ENCODE measurements around the gene PRDM15. TPM values are rescaled to one million over a fixed set of nuclear protein-coding genes. Genes with fewer than 3 reads are reported as not detected.

PRDM15 gene, protein sequence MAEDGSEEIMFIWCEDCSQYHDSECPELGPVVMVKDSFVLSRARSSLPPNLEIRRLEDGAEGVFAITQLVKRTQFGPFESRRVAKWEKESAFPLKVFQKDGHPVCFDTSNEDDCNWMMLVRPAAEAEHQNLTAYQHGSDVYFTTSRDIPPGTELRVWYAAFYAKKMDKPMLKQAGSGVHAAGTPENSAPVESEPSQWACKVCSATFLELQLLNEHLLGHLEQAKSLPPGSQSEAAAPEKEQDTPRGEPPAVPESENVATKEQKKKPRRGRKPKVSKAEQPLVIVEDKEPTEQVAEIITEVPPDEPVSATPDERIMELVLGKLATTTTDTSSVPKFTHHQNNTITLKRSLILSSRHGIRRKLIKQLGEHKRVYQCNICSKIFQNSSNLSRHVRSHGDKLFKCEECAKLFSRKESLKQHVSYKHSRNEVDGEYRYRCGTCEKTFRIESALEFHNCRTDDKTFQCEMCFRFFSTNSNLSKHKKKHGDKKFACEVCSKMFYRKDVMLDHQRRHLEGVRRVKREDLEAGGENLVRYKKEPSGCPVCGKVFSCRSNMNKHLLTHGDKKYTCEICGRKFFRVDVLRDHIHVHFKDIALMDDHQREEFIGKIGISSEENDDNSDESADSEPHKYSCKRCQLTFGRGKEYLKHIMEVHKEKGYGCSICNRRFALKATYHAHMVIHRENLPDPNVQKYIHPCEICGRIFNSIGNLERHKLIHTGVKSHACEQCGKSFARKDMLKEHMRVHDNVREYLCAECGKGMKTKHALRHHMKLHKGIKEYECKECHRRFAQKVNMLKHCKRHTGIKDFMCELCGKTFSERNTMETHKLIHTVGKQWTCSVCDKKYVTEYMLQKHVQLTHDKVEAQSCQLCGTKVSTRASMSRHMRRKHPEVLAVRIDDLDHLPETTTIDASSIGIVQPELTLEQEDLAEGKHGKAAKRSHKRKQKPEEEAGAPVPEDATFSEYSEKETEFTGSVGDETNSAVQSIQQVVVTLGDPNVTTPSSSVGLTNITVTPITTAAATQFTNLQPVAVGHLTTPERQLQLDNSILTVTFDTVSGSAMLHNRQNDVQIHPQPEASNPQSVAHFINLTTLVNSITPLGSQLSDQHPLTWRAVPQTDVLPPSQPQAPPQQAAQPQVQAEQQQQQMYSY
- 9.9 TPM in 2 replicates for total RNA-seq (2021)
- long read RNA-seq, full-length matches to known transcripts: 5 of 18 reads
- long read RNA-seq, partial matches to known transcripts: 7 of 18 reads
- long read RNA-seq, other reads (novel, unspliced or antisense): 6 of 18 reads

DNA sequence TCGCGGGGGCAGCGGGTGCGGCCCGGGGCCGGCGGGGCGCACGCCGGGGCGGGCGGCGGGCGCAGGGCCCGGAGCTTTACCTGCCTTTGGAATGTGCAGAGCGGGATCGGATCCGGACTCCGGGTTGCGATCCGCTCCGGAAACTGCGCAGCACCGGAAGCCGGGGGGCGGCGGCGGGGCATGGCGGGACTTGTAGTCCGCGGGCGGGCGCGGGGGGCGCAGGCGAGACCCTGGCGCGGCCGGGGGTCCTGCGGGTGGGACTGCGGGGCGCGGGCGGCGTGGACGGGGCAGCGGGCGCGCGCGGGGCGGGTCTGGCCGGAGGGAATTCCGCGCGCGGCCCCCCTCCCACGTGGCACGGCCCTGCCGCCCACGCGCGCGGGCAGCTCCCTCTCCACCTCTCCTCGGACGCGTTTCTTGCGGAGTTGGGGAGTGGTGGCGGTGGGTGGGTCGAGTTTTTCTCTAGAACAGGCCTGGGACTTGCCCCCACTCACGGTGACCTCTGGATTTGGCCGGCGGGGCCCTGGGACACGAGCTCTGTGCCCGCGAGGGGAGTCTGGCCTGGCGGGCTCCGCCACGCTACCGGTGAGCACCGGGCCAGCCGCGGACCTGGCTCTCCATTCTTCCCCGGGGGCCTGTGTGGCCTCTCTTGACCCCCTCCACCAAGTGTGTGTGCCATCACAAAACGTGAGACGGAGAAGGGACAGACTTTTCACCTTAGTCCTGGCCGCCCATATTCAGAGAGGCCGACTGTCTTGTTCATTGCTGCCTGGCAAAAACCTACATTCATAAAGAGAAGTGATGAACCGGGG lies at the start of gene PRDM15:
TSS of gene PRDM15 (minus strand) at position 155 of the 809 bp plus-strand sequence. CDS start 18,981 bp downstream, outside the sequence.
- H2BK15ac ChIP-seq (ENCODE audit: low read depth, low read length): no peak within 1 kb of the TSS
- H4K20me1 ChIP-seq (ENCODE audit: control insufficient read depth, insufficient read depth, insufficient read length): no peaks in the 10 kb centered on the region
- no peak within 1 kb of the TSS for H3T11ph ChIP-seq (ENCODE audit: low read length)
- Mint-ChIP-seq H3K4me1 (peaks cover 15% of the 10 kb centered on the region in 2 experiments), H3K4me3 (peak within 1 kb of the TSS; percentile 72 to 89), H3K27me3 (ENCODE audit: low read depth) (no peaks in the 10 kb centered on the region), H3K27ac (peak within 1 kb of the TSS in 2 of 3 experiments; percentile 35 to 85; a peak in 3 of 7 replicates), H3K9me3 (no peaks in the 10 kb centered on the region; a peak in 1 of 5 replicates), H3K36me3 (ENCODE audit: insufficient read depth in 1 of 3, low read depth in 3 of 3) (peaks cover 0 to 9% (median 2%) of the 10 kb centered on the region in 3 experiments; a peak in 3 of 7 replicates)
- no peak within 1 kb of the TSS for H3K56ac ChIP-seq (ENCODE audit: insufficient read length, low read depth, low read length)
- H2BK20ac ChIP-seq (ENCODE audit: low read depth, low read length, poor library complexity, severe bottlenecking): no peak within 1 kb of the TSS
- H3K23ac ChIP-seq (ENCODE audit: insufficient read length, low read depth, low read length): no peak within 1 kb of the TSS
- H3K27me3 ChIP-seq (ENCODE audit: insufficient read depth, low read length): no peaks in the 10 kb centered on the region
- no peak within 1 kb of the TSS for H4K5ac ChIP-seq (ENCODE audit: insufficient read length, low read depth, low read length)
- H3K4ac ChIP-seq (ENCODE audit: low read depth, low read length): no peak within 1 kb of the TSS
- peak within 1 kb of the TSS; percentile 37 for H3K18ac ChIP-seq (ENCODE audit: insufficient read length, low read depth, low read length)
- no peaks in the 10 kb centered on the region for H3K9me3 ChIP-seq (ENCODE audit: control insufficient read depth, low read depth, low read length)
- peaks cover 3% of the 10 kb centered on the region for H3K79me1 ChIP-seq (ENCODE audit: insufficient read depth, low read depth, low read length, poor library complexity, severe bottlenecking)
- no CpG with 5 or more reads among the region's 89 CpGs for WGBS (ENCODE audit: extremely low coverage, insufficient read length, low lambda C conversion rate)
- no peak within 1 kb of the TSS for H2BK120ac ChIP-seq (ENCODE audit: low read depth, low read length, poor library complexity, severe bottlenecking)
- H4K8ac ChIP-seq (replicated peaks; ENCODE audit: insufficient read length, low read depth, low read length): no peak within 1 kb of the TSS
- H2AK5ac ChIP-seq (ENCODE audit: insufficient read length, low read length): no peak within 1 kb of the TSS
- TF ChIP-seq, protein P1, sequence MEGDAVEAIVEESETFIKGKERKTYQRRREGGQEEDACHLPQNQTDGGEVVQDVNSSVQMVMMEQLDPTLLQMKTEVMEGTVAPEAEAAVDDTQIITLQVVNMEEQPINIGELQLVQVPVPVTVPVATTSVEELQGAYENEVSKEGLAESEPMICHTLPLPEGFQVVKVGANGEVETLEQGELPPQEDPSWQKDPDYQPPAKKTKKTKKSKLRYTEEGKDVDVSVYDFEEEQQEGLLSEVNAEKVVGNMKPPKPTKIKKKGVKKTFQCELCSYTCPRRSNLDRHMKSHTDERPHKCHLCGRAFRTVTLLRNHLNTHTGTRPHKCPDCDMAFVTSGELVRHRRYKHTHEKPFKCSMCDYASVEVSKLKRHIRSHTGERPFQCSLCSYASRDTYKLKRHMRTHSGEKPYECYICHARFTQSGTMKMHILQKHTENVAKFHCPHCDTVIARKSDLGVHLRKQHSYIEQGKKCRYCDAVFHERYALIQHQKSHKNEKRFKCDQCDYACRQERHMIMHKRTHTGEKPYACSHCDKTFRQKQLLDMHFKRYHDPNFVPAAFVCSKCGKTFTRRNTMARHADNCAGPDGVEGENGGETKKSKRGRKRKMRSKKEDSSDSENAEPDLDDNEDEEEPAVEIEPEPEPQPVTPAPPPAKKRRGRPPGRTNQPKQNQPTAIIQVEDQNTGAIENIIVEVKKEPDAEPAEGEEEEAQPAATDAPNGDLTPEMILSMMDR (conservative IDR thresholded peaks at IDR 0.05): no peak
- H2BK12ac ChIP-seq (ENCODE audit: insufficient read length, low read depth, low read length): no peak within 1 kb of the TSS
- no peaks in the 10 kb centered on the region for H3K79me2 ChIP-seq (ENCODE audit: insufficient read depth, low read length)
- H3K4me2 ChIP-seq (ENCODE audit: insufficient read depth, insufficient read length, low read length): peak within 1 kb of the TSS; percentile 90
- H2AFZ ChIP-seq (ENCODE audit: low read length): no peak within 1 kb of the TSS
- H3K9ac ChIP-seq (ENCODE audit: extremely low read depth, insufficient read length, low read length): peak within 1 kb of the TSS; percentile 29
- no peak within 1 kb of the TSS for H3K27ac ChIP-seq (ENCODE audit: insufficient read length, low read depth, low read length)
- H3K14ac ChIP-seq (ENCODE audit: insufficient read depth, low read length): peak within 1 kb of the TSS; percentile 62
- H4K91ac ChIP-seq (ENCODE audit: insufficient read length, low read depth, low read length): no peak within 1 kb of the TSS
- peak; percentile 84 for DNase-seq
- H2BK5ac ChIP-seq (ENCODE audit: insufficient read length, low read length): no peak within 1 kb of the TSS
- H3K23me2 ChIP-seq (ENCODE audit: insufficient read length, low read depth, low read length, poor library complexity, severe bottlenecking): peaks cover 4% of the 10 kb centered on the region
- H3K4me1 ChIP-seq (ENCODE audit: insufficient read depth, low read length): no peaks in the 10 kb centered on the region; the same call in 1 of the 2 replicates

Measured in H9 (cell line).